Ovary (tissue), 9 donors: ENCODE measurements around the gene OR10A6. TPM values are rescaled to one million over a fixed set of nuclear protein-coding genes. Genes with fewer than 3 reads are reported as not detected.

ENCODE experiments used
- DNase-seq, 5 donors: peaks; one replicate each; pipeline ENCODE4 v3.0.0-alpha.2; 2019 to 2020
- H3K27ac ChIP-seq, 2 donors: fragments of 200-600 bp; one replicate each; pipeline versions ENCODE4 v1.5.1 to v1.8.0; 2019 to 2022
- H3K27me3 ChIP-seq: fragments of 200-600 bp; one replicate; pipeline ENCODE4 v1.8.0; 2022
- H3K36me3 ChIP-seq: fragments of 200-600 bp; sonication (generic); one replicate; pipeline ENCODE4 v1.5.1; 2019
- H3K4me1 ChIP-seq: one replicate; pipeline ENCODE4 v1.8.1; 2013; ENCODE audit warnings: mild to moderate bottlenecking, moderate library complexity; ENCODE audit not compliant: insufficient read depth
- H3K4me3 ChIP-seq: fragments of 200-600 bp; sonication (generic); one replicate; pipeline ENCODE4 v1.5.1; 2017
- H3K9me3 ChIP-seq, 2 donors: fragments of 200-600 bp in 1 of 2; sonication (generic) in 1 of 2; one replicate each; pipeline versions ENCODE4 v1.5.1 to v1.8.1; 2013 to 2019; ENCODE audit warnings: mild to moderate bottlenecking in 1 of 2, moderate library complexity in 1 of 2
- EP300 ChIP-seq: sonication (generic); formaldehyde crosslinking; IDR thresholded peaks from one replicate; pipeline ENCODE4 v1.6.1; 2017; ENCODE audit warnings: antibody characterized with exemption
- POLR2A ChIP-seq: fragments of 450-650 bp; IDR thresholded peaks from one replicate; pipeline ENCODE4 v1.6.1; 2017; ENCODE audit warnings: antibody characterized with exemption, mild to moderate bottlenecking, moderate library complexity
- WGBS, 3 donors: extraction: QIAGEN DNeasy Blood & Tissue Kit in 1 of 3; methylation state at CpG; one replicate each; pipeline versions ENCODE4 v1.1.5 to v1.1.7; 2013 to 2017; 5-methylcytosine and 5-hydroxymethylcytosine counted together
- intact Hi-C, 4 donors: fragments of 100-400 bp; cut with DNase I; formaldehyde crosslinking; loops; one replicate each; pipeline versions ENCODE4 v1.11.0 to v1.15.1; 2022 to 2023
- polyA plus RNA-seq, 2 donors: library from polyadenylated mRNA; stranded (reverse); fragments of 200-250 nt in 1 of 2; fragments of 350-450 nt in 1 of 2; fragmentation: Illumina TruSeq in 1 of 2; extraction: RNeasy Lipid Tissue Mini Kit (QIAGEN cat#74804) in 1 of 2; gene quantifications; one replicate each; pipeline ENCODE4 v1.2.3, GENCODE V29; 2013 to 2014
- total RNA-seq, 7 donors: library from RNA; depleted of rRNA in 2 of 7; stranded (reverse); fragments of >200 nt in 2 of 7; fragmentation: NEBNext Ultra II Directional in 3 of 7; extraction: Animal tissue kit (Norgen Biotek cat#: 25700) in 3 of 7; gene quantifications; one replicate each; pipeline versions ENCODE4 v1.1.0 to v1.2.4, GENCODE V29; 2016 to 2023
- TF ChIP-seq, protein P1 (sequence below), 3 donors: fragments of 450-650 bp in 2 of 3; fragments of 200-600 bp in 1 of 3; IDR thresholded peaks; one replicate each; pipeline versions ENCODE4 v1.5.1 to v1.8.0; 2016 to 2022; ENCODE audit warnings: antibody characterized with exemption in 3 of 3, mild to moderate bottlenecking in 1 of 3
- donor health status: DM: no; HTN: no; CAD: no; lungs with moderate emphysema.
- donor health status: DM: no; HTN: no; CAD: no.
- donor health status: Bipolar disorder and iron deficiency.
- donor health status: DM: yes; HTN: yes; CAD: no.
- donor health status: DM: no; HTN: no; CAD: no.
- donor health status: DM: yes; HTN: yes; CAD: no.

The OR10A6 gene
- total and polyA plus RNA-seq, 9 donors, result not detected

DNA sequence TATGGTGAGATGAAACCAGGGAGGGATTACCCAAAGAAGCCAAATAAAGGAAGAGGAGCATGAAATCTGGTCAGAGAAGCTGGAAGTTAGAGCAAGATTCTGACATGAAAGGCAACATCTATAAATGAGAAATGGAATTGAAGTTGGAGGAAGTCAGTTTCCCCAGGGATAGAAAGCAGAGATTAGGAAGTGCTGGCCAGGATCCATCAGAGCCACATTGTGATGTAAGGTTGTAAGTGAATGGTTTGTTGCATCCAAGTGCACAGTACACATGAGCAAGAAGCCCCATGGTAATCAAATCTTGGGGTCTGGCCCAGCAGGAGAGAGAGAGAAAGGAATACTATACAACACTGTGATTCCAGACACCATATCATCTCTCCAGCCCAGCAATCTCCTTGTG lies 40.8 kb upstream of the OR10A6 start:
- H3K27me3 ChIP-seq, result no peaks in the 10 kb centered on the region
- DNase-seq, result no peak
- no peaks in the 10 kb centered on the region for H3K36me3 ChIP-seq
- H3K27ac ChIP-seq, result no peak overlapping the region
- no peak for TF ChIP-seq EP300
- TF ChIP-seq, protein P1, sequence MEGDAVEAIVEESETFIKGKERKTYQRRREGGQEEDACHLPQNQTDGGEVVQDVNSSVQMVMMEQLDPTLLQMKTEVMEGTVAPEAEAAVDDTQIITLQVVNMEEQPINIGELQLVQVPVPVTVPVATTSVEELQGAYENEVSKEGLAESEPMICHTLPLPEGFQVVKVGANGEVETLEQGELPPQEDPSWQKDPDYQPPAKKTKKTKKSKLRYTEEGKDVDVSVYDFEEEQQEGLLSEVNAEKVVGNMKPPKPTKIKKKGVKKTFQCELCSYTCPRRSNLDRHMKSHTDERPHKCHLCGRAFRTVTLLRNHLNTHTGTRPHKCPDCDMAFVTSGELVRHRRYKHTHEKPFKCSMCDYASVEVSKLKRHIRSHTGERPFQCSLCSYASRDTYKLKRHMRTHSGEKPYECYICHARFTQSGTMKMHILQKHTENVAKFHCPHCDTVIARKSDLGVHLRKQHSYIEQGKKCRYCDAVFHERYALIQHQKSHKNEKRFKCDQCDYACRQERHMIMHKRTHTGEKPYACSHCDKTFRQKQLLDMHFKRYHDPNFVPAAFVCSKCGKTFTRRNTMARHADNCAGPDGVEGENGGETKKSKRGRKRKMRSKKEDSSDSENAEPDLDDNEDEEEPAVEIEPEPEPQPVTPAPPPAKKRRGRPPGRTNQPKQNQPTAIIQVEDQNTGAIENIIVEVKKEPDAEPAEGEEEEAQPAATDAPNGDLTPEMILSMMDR (IDR thresholded peaks at IDR 0.05), result no peak
- TF ChIP-seq POLR2A, result no peak
- intact Hi-C loops, result no loop called here
- no peaks in the 10 kb centered on the region for H3K9me3 ChIP-seq
- H3K4me3 ChIP-seq, result no peak overlapping the region
- H3K4me1 ChIP-seq, result no peaks in the 10 kb centered on the region

GRCh38 chr11:7969756-7970646 lies 38.9 kb upstream of the OR10A6 start:
- 57 to 66% (median 61%) methylated on average over 3 of the region's 3 CpGs for WGBS, 3 donors
- Histone ChIP-seq H3K4me1 (no peaks in the 10 kb centered on the region), H3K4me3 (no peak overlapping the region), H3K27me3 (no peaks in the 10 kb centered on the region), H3K27ac (no peak overlapping the region), H3K36me3 (no peaks in the 10 kb centered on the region), H3K9me3 (no peaks in the 10 kb centered on the region)
- intact Hi-C loops, result no loop called here
- no peak for TF ChIP-seq EP300
- no peak for TF ChIP-seq POLR2A
- TF ChIP-seq, protein P1 (IDR thresholded peaks at IDR 0.05), result no peak
- no peak for DNase-seq

GRCh38 chr11:7968686-7969085 lies 37.6 kb upstream of the OR10A6 start:
- intact Hi-C loops, result no loop called here
- Histone ChIP-seq H3K36me3 (no peaks in the 10 kb centered on the region), H3K4me3 (no peak overlapping the region), H3K4me1 (no peaks in the 10 kb centered on the region), H3K9me3 (no peaks in the 10 kb centered on the region), H3K27ac (no peak overlapping the region), H3K27me3 (no peaks in the 10 kb centered on the region)
- no peak for DNase-seq
- WGBS, 3 donors, result 33 to 47% (median 41%) methylated on average over 2 of the region's 2 CpGs
- TF ChIP-seq EP300 (no peak), POLR2A (no peak)
- TF ChIP-seq, protein P1 (IDR thresholded peaks at IDR 0.05), result no peak

GRCh38 chr11:7967826-7968225 lies 36.8 kb upstream of the OR10A6 start:
- Histone ChIP-seq H3K27me3 (no peaks in the 10 kb centered on the region), H3K9me3 (no peaks in the 10 kb centered on the region), H3K36me3 (no peaks in the 10 kb centered on the region), H3K27ac (no peak overlapping the region), H3K4me1 (no peaks in the 10 kb centered on the region), H3K4me3 (no peak overlapping the region)
- no peak for DNase-seq
- intact Hi-C loops, result no loop called here
- no peak for TF ChIP-seq EP300
- TF ChIP-seq POLR2A, result no peak
- TF ChIP-seq, protein P1 (IDR thresholded peaks at IDR 0.05), result no peak
